ENCODE data around the gene DCAF4L1.

GRCh38 chr4:41967392-41967791, 14.2 kb upstream of the DCAF4L1 start:
- TF ChIP-seq, protein P1, sequence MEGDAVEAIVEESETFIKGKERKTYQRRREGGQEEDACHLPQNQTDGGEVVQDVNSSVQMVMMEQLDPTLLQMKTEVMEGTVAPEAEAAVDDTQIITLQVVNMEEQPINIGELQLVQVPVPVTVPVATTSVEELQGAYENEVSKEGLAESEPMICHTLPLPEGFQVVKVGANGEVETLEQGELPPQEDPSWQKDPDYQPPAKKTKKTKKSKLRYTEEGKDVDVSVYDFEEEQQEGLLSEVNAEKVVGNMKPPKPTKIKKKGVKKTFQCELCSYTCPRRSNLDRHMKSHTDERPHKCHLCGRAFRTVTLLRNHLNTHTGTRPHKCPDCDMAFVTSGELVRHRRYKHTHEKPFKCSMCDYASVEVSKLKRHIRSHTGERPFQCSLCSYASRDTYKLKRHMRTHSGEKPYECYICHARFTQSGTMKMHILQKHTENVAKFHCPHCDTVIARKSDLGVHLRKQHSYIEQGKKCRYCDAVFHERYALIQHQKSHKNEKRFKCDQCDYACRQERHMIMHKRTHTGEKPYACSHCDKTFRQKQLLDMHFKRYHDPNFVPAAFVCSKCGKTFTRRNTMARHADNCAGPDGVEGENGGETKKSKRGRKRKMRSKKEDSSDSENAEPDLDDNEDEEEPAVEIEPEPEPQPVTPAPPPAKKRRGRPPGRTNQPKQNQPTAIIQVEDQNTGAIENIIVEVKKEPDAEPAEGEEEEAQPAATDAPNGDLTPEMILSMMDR (optimal IDR thresholded peaks at IDR 0.05 in 1 of 3, IDR thresholded peaks at IDR 0.05 in 1 of 3, conservative IDR thresholded peaks at IDR 0.05 in 1 of 3; ENCODE audit: extremely low read depth in 1 of 3, insufficient read depth in 2 of 3, low read length in 3 of 3) = no peak
- no peak for TF ChIP-seq EZH2 (IDR thresholded peaks at IDR 0.05; ENCODE audit: low read length)
